HG03558 (cell line): ENCODE results near the gene COLEC11.
"Not testable (repeated sequence)": the region's sequence is repeated elsewhere in the genome, so short reads cannot be mapped to it uniquely, and the experiment has no call there.

Experiments
- ATAC-seq: cut with Tn5 transposase; IDR thresholded peaks from one replicate; pipeline ENCODE4 v1.9.1; 2021; ENCODE audit warnings: moderate number of reproducible peaks; ENCODE audit not compliant: unreplicated experiment; ENCODE audit errors: extremely low read depth

COLEC11 gene

DNA sequence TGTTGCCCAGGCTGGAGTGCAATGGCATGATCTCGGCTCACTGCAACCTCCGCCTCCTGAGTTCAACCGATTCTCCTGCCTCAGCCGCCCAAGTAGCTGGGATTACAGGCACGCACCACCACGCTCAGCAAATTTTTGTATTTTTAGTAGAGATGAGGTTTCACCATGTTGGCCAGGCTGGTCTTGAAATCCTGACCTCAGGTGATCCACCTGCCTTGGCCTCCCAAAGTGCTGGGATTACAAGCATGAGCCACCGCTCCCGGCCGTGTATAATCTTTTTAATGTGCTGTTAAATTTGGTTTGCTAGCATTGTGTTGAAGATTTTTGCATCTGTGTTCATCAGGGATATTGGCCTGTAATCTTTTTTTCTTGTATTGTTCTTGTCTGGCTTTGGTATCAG, 24.7 kb downstream of the COLEC11 start:
- ATAC-seq: not testable (repeated sequence)

DNA sequence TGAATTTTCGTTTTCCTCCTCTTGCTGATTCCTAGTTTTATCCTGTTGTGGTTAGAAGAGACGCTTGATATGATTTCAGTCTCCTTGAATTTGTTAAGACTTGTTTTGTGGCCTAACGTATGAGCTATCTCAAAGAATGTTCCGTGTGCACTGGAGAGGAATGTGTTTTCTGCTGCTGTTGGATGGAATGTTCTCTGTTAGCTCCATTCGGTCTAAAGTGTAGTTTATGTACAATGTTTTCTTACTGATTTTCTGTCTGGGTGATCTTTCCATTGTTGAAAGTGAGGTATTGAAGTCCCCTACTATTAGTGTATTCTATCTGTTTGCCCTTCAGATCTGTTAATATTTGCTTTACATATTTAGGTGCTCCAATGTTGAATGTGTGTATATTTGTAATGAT, 25.9 kb downstream of the COLEC11 start:
- ATAC-seq: no peak

DNA sequence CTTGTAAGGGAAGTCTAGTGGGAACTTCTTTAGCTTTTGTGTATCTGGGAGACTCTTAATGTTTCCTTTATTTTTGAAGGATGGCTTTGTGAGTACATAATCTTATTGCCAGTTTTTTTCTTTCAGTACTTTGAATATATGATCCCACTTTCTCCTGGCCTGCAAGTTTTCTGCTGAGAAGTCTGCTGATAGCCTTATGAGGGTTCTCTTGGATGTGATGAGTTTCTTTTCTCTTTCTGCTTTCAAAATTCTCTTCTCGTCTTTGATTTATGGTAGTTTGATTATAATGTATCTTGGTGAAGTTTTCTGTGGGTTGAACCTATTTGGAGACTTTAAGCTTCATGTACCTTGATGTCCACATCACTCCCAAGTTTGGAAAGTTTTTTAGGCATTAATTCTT, 28.1 kb downstream of the COLEC11 start:
- no peak for ATAC-seq

DNA sequence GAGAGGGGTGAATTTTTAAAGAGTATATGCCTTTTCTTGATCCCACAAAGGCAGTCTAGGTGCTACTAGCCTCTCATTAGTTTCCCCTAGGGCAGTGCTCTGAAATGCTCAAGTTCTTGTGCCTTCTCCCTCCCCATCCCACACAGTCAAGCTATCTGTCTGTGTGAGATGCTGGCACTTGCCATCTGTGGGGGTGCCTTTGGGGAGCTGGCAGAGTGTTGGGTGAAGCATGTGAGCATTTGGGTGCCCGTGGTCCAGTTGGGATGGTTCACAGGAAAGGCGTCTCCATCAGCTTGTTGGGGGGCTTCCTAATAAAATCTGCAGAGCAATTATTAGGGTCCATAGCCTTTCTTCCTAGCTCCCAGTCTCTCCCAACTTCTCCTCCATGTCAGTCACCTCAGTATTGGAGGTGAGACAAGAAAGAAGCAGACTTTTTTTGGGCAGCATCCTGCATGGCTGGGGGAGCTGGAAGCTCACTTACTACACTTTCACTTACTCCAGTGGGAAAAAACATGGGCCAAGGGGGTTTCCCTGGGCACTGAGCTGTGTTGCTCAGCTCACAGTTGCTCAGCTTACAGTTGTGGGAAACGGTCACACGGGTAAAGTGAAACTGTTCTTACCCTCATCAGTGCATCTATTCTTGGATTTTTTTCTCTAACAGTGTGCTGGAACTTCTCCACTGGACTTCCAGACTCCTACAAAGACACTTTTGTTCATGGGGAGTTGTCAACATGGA, 29.3 kb downstream of the COLEC11 start:
- ATAC-seq: no peak

DNA sequence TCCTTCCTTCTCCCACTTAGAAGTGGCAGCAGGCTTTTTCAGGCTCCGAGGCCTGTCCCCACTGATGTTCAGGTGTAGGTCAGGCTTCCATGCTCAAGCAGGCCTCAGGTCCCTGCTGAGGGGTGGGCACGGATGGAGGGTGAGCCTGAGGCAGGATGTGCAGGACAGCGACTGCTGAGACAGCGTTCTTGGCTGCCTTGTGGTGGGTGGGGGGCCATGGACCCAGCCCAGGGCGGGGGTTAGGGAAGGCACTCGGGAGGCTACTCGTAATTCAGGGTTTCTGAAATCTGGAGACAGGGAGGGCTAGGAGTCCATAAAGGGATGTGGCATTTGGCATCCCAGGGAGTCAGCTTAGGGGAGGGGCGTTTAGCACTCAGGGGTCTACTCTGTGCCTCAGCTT, 30.3 kb downstream of the COLEC11 start:
- ATAC-seq: no peak

DNA sequence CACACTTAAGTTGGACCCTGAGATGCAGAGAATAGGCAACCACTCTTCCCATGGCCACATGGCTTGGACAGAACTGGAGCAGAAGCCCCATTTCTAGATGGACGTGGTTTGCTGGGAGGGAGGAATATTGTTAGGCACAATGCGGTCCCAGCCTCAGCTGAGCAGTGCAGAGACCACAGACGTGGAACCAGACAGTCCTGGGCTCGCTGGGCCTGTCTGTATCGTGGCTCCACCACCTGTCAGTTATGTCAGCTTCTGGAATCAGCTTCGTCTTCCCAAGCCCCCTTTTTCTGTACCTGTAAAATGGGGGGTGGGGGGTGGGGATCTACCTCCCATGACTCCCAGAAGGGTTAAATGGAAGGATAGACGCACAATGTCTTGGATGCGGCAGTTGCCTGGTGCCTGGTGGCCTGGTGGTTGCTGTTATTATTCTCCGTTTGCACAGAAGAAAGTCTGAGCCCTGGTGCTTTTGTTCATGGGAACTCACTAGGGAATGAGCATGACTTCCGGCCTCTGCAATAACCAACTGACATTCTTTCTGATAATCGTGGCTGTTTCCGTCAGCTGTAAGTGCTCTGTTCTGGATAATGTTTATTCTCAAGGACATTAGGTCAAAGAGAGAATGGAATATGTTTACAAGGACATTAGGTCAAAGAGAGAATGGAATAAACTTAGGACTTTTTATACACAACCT, 31.4 kb downstream of the COLEC11 start:
- ATAC-seq: no peak

DNA sequence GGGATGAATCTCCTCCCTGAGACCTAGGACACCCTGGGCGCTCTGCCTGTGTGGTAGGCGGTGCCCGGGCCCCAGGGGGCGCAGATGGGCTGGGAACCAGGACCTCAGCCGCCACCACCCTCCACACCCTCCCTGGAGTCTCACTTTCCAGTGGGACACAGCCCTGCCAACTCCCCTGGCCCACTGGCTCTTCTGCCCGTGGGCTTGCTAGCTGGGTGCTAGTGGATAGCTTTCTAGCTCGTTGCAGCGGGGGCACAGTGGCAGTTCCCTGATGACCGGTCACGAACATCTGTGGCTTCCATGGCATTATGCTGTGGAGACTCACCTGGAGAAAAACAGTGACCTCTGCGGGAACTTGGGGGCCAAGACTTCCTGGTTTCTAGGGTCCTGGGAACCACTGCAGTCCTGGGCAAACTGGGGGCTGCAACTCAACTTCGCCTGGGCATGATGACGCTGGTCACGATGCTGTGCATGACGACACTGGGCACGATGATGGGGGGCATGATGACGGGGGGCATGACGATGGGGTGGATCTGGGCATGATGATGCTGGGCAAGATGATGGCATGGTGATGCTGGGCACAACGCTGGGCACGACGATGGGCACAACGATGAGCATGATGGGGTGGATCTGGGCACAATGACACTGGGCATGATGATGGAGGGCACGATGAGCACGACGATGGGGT, 32.0 kb downstream of the COLEC11 start:
- no peak for ATAC-seq

DNA sequence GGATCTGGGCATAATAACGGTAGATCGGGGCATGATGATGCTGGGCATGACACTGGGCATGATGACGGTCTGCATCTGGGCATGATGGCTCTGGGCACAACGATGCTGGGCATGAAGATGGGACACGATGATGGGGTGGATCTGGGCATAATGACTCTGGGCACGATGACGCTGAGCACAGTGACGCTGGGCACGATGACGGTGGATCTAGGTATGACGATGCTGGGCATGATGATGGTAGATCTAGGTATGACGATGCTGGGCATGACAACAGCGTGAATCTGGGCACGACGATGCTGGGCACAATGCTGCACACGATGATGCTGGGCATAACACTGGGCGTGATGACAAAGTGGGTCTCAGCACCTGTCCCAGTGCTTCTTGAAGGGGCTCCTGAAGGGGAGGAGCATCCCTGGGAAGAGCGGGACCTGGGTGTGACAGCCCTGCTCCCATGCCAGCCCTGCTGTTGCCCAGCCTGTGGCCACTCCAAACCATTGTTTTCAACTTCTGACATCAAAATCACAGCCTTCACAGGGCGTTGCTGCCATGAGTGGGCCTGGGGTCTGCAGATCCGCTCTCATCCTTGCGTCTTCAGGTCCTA, 32.7 kb downstream of the COLEC11 start:
- no peak for ATAC-seq

DNA sequence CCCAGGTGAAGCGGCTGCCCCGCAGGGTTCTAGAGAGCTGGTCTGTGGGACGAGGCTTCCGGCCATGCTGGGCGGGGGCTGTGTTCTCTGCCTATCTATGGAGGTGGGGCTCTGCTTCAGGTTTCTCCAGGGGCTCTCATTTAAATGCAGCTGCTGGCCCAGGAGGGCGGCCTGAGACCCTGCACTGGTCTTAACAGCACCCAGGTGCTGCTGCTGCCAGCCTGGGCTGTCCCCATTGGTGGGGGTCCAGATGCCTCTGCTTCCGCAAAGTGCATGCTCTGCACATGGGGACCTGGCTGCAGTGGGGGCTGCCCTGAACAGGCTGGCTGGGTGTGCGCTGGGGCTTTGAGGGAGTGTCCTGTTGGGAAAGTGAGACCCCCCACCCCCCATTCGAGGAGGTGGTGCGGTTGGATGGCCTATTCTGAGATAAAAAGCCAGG, 33.3 kb downstream of the COLEC11 start:
- no peak for ATAC-seq

DNA sequence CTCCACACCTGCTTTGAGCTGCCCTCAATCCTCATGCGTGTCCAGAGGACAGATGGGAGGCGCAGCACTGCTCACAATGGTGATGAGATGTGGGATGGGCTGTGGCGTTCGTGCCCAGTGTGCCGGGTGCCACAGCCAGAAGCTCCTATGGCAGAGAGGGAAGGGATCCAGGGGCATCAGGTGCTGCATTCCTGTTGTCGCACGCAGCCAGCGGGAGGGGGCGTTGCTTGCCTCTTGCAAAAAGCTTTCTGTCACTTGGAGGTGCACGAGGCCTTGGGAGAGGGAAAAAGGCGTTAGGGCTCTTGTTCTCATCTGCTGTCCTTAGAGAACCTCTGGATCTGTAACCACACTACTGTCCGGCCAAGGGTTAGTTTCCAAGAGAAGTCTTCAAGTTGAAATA, 33.9 kb downstream of the COLEC11 start:
- ATAC-seq: no peak

DNA sequence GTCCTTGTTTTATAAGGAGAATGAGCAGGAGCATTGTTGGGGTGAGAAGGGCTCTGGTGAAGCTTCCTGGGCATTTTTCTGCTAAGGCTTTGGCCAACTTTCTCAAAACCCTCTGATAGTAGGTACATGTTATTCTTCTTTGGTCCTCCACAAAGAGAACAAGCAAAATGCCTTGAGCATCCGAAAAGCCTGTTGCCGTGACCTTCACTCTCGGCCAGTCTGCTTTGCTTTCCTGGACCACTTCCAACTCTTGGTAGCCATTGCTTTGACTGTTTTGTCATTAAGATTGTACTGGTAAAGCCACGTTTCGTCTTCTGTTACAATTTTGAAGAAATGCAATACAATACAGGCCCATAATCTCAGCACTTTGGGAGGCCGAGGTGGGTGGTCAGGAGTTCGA, 35.7 kb downstream of the COLEC11 start:
- no peak for ATAC-seq

DNA sequence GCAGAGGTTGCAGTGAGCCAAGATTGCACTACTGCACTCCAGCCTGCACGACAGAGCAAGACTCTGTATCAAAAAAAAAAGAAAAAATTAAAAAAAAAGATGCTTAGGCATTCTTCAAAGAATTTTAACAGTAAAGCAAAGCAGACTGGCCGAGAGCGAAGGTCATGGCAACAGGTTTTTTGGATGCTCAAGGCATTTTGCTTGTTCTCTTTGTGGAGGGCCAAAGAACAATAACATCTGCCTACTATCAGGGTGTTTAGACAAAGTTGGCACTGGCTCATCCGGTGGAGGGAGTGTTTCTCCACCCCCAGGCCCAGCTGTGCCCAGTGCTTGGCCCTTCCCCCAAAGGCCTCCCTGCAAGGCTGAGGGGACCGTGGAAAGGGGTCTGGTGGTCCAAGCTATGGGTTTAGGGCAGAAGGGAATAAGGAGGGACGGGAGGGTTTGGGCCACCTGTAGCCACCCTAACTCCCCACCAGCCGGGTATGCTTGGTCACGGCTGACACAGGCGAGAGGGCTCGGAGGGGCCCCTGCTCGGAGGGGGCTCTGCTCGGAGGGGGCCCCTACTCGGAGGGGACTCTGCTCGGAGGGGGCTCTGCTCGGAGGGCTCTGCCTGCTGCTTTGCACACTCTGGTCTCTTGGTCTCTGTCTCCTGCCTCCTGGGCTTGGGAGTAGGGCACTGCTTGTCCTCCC, 36.4 kb downstream of the COLEC11 start:
- ATAC-seq: no peak

DNA sequence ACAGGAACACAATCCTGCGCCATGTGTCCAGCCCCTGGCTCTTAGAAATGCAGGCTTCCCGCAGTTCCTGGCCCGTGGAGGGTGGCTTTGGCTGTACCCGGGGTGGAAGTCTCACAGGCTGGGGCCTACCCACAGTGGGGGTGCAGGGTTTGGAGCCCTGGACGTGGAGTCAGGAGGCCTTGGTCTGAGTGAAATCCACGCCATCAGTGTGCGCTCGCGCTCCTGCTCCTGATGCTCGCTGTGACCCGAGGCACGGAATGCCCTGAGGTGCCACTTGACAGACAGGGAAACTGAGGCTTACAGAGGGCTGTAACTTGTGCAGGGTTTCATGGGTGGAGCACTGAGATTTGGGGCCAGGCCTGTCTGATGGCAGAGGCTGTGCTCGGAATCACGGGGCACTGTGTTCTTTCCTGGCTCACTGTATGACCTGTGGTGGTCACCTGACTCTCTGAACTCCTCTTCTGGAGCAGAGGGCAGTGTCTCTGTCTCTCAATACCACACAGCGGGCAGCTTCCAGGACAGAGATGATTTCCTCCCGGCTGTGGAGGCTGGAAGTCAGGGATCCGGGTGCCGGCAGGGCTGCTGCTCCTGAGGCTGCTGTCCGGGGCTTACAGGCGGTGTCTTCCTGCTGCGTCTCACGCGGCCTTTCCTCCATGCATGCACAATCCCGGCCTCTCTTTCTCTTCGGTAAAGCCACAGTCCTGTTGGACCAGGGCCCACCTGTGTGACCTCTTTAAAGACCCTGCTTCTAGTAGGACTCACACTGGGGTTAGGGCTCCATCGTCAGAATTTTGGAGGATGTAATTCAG, 37.1 kb downstream of the COLEC11 start:
- no peak for ATAC-seq

DNA sequence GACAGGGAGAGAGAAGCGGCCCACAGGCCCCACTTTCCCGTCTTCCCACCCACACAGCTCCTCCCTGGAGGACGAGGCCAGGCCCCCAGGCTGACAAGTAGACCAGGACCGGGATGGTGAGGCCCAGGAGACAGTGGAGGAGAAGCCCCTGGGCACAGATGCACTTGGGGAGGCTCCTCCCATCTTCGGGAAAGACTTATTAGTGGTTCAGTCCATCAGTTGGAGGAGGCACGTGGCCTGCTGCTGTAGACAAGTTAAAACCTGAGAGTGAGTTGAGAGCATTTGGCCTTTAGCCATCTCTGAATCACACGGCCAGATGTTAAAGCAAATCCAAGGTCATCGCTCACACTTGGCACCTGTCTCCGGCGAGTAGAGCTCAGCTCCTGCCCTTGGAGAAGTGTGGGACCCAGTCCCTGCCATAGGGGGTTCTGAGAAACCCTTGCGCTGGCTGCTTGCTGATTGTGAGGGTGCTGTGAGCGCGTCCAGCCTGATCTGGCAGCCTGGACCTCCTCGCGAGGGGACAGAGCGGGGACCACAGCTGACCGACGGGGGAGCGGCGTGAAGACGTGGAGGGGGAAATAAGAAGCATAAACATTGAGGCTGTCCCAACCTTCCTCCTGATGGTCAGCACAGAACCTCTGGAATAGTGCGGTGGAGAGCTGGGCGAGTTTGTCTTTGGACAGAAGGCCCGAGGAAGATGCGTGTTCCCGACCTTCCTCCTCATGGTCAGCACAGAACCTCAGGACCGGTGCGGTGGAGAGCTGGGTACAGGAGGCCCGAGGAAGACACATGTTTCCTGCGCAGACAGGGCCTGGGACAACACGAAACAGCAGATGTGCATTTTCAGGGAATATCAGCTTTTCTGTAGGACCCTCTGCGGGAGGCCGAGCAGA, 38.4 kb downstream of the COLEC11 start:
- no peak for ATAC-seq

DNA sequence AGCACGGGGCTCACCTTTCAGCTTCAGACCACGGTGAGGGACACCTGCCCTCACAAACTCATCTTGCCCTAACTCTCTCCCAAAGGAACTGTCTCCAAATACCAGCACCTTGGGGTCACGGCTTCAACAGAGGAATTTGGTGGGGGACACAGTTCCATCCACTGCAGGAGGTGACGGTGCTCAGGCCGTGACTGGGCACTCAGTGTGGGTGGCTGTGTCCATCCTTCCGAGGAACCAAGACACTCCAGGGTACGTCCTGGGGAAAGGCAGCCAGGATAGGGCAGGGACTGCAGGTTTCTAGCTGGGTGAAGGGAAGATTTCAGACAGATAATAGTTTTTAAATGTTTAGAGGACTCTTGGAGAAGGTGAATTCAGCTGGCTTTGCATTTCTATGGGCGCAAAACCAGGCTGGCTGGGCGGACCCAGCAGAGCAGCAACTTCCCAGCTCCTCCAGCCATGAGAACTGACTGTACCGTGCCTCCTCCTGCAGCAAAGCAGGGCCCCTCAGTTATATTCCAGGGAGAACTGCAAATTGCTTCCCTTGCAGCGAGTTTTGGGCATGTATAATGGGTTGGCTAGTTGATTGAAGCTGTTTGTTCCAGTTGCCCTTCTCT, 39.2 kb downstream of the COLEC11 start:
- ATAC-seq: no peak

DNA sequence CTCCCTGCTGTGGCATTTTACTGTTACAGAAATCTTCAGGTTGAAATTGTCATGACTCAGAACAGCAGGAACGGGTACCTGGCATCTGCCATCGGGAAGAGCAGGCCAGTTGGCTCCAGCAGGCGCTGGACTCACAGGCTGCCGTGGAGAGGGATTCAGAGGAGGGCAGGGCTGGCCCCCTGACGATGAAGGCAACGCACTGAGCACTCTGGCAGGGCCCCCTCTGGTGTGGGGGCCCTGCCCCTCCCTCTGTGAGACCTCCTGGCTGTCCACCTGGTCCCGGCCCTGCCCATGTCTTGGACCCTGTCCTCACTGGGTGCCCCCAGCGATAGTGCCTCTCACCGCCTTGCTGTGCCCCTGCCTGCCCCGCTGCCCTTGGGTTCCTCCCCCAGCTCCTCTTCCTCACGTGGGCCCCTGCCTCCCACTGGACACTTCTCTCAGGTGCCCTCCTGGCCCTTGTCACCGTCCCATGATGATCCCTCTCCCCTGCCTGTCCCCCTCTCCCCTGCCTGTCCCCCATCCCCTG, 39.7 kb downstream of the COLEC11 start:
- no peak for ATAC-seq

DNA sequence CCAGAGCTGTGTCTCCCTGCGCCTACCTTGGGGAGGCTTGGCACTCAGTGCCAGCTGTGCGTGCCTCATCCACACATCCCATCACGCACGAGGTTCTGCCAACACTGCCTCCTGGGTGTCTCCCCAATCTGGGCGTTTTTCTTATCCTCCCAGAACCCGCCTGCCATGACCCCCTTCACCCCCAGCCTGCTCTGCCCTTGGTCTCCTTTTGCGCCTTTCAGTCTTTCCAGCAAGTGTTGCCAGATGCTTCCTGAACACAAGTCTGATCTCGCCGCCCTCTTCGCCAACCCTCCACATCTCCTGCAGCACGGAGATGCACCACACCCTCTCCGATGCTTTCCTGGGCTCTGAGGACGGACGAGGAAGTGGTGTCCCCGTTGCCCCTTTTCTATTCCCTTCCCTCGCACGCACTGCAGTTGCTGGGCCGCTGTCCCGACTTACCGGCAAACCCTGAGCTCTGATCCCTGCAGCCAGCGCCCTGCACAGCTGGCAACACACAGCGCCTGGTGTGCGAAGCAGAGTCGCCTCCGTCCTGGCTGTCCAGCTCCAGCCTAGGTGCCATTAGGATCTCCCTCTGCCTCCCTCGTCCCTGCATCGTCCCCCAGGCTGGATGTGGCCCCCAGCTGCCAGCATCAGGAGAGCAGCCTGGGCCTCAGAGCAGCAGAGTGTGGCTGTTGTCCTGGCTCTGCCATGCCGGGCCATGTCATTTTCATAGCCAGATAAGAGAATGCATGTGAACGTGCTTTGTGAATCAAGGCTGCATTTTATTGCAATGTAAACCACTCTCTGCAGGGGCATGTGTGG, 40.5 kb downstream of the COLEC11 start:
- no peak for ATAC-seq
